ENCODE results near the gene VMP1.
A peak's percentile ranks its signal among the peaks of the same experiment; 100 is the strongest.

Gene VMP1

GRCh38 chr17:59707149-59707970 is at the start of gene VMP1, which contains the start of gene PTRH2:
VMP1 (plus strand) TSS chr17:59707654; CDS start chr17:59731447, 23,793 bp downstream.
PTRH2 (minus strand) TSS chr17:59707430; CDS start chr17:59697978, 9,452 bp downstream.
- peak; percentile 98 for DNase-seq

- no peak for DNase-seq
Observed at GRCh38 chr17:59666235-59666634, 41.2 kb upstream of the VMP1 start.

- DNase-seq, result no peak
Observed at GRCh38 chr17:59668816-59669215, 38.6 kb upstream of the VMP1 start.

GRCh38 chr17:59669411-59669810 is 38.0 kb upstream of the VMP1 start:
- DNase-seq, result no peak

GRCh38 chr17:59669944-59670343 is 37.5 kb upstream of the VMP1 start:
- DNase-seq, result no peak

- no peak for DNase-seq
Observed at GRCh38 chr17:59671386-59671785, 36.1 kb upstream of the VMP1 start.

- no peak for DNase-seq
Observed at GRCh38 chr17:59675231-59675630, 32.2 kb upstream of the VMP1 start.

GRCh38 chr17:59676716-59677115 is 30.7 kb upstream of the VMP1 start:
- DNase-seq, result peak; percentile 32

GRCh38 chr17:59678918-59679317 is 28.5 kb upstream of the VMP1 start:
- DNase-seq, result no peak

GRCh38 chr17:59680314-59680713 is 27.1 kb upstream of the VMP1 start:
- no peak for DNase-seq

- DNase-seq, result no peak
Observed at GRCh38 chr17:59683283-59683682, 24.2 kb upstream of the VMP1 start.

- no peak for DNase-seq
Observed at GRCh38 chr17:59684967-59685366, 22.5 kb upstream of the VMP1 start.

GRCh38 chr17:59688008-59688407 is 19.4 kb upstream of the VMP1 start:
- DNase-seq, result no peak

GRCh38 chr17:59688496-59688895 is 19.0 kb upstream of the VMP1 start:
- no peak for DNase-seq

- DNase-seq, result no peak
Observed at GRCh38 chr17:59693582-59693981, 13.9 kb upstream of the VMP1 start.

- DNase-seq, result no peak
Observed at GRCh38 chr17:59694344-59694743, 13.1 kb upstream of the VMP1 start.

GRCh38 chr17:59695945-59696681 is 11.3 kb upstream of the VMP1 start:
- no peak for DNase-seq

GRCh38 chr17:59696682-59697277 is 10.7 kb upstream of the VMP1 start:
- DNase-seq, result no peak

GRCh38 chr17:59698143-59698542 is 9.3 kb upstream of the VMP1 start:
- DNase-seq, result no peak

- no peak for DNase-seq
Observed at GRCh38 chr17:59699218-59699617, 8.2 kb upstream of the VMP1 start.

GRCh38 chr17:59699786-59700185 is 7.7 kb upstream of the VMP1 start:
- no peak for DNase-seq

GRCh38 chr17:59702304-59702703 is 5.2 kb upstream of the VMP1 start:
- no peak for DNase-seq

- DNase-seq, result no peak
Observed at GRCh38 chr17:59707971-59708430, 547 bp downstream of the VMP1 start.

- DNase-seq, result no peak
Observed at GRCh38 chr17:59711936-59712335, 4.5 kb downstream of the VMP1 start.
